ENCODE results near the gene FBXO47. TPM values are rescaled to one million over a fixed set of nuclear protein-coding genes. Genes with fewer than 3 reads are reported as not detected.
A peak's percentile ranks its signal among the peaks of the same experiment; 100 is the strongest.

The FBXO47 gene
- total RNA-seq, 1 donor from 2014 or later, result not detected

DNA sequence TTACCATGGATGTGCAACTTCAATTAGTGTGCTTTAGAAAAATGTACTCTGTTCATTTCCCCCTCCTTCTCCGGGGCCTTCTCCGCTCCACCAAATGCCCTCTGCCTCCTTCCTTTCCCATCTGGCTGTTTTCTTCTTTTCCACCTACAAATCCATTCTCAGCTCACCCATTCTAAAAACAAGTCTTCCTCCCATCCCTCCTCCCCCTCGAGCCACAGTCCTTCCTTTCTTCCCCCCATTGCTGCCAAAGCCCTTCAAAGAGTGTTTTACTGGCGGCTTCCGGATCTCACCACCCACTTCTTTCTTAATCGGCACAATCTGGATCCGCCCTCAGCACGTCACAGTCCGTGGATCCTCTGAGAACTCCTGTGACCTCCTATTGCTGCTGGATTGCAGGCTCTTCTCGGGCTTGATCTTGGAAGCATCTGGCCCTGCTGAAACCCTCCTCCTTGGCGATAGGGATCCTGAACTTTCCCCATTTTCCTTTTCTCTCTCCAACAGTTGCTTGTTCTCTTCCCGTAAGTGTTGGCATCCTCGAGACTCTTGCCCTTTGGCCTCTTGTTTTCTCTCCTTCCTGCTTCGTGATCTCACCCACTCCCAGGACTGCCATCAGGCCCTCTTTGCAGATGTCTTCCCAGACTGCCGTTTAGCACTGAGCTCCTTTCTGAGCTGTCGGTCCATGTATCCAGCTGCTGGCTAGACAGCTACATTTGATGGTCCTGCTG lies 36.0 kb upstream of the FBXO47 start:
- peak overlapping the region; percentile 79 for H3K27ac ChIP-seq
- DNase-seq (ENCODE audit: extremely low spot score in 2 of 2), result peak in 1 of 2 donors; percentile 91

DNA sequence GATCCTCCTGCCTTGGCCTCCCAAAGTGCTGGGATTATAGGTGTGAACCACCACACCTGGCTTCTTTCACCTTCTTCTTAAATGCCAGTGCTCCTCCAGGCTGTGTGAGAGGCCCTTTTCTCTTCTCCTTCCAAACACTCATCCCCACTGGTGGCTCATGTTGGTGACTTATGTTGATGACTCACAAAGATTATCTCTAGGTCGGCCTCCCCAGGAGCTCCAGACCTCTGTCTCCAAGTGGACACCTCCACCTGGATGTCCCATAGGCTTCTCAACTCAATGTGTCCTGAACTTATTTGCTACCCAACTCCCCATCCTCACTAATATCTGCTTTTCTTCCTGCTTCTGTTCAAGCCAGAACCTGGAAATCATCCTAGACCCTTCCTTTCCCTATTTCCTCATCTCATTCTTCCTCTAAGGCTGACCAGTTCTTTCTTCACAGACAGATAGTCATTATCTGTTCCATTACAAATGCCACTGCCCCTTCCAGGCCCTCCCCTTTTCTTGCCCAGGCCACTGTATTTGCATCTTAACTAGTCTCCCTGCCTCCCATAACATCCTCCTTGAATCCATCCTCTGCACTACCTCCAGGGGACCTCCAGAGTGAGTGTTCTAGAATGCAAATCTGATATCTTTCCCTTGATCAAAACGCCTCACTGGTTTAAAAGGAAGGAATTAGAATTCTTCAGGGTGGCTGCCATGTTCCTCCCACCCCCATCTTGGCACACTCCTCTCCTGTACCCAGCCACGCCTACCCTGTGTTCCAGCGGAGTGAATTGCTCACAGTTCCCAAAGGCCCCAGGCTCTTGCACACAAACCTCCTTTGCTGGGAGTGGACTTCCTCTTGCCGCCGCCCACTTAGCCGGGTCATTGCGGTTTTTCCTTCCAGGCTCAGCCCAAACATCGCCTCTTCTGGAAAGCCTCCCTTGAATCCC lies 34.8 kb upstream of the FBXO47 start:
- Histone ChIP-seq H3K27me3 (no peaks in the 10 kb centered on the region), H3K27ac (peak overlapping the region; percentile 79), H3K4me1 (peaks cover 43% of the 10 kb centered on the region), H3K4me3 (peak overlapping the region in 1 of 2 donors; percentile 9), H3K9me3 (peaks cover 4% of the 10 kb centered on the region), H3K36me3 (no peaks in the 10 kb centered on the region)
- TF ChIP-seq POLR2A (IDR thresholded peaks at IDR 0.05), result no peak
- TF ChIP-seq POLR2AphosphoS5 (IDR thresholded peaks at IDR 0.05; ENCODE audit: insufficient read depth in 1 of 2, low read depth in 1 of 2), result peak; percentile 43 to 49
- intact Hi-C loops (cut with DNase I), result no loop called here
- no peak for DNase-seq (ENCODE audit: extremely low spot score in 2 of 2)

More for the DNA sequence above, 36.0 kb upstream of the FBXO47 start:
- H3K27me3 ChIP-seq, result no peaks in the 10 kb centered on the region
- TF ChIP-seq POLR2A (IDR thresholded peaks at IDR 0.05), result no peak
- TF ChIP-seq POLR2AphosphoS5 (IDR thresholded peaks at IDR 0.05; ENCODE audit: insufficient read depth in 1 of 2, low read depth in 1 of 2), result peak; percentile 8 to 55
- intact Hi-C loops (cut with DNase I), result no loop called here
- peaks cover 43% of the 10 kb centered on the region for H3K4me1 ChIP-seq
- peak overlapping the region in 1 of 2 donors; percentile 9 for H3K4me3 ChIP-seq
- no peaks in the 10 kb centered on the region for H3K9me3 ChIP-seq
- H3K36me3 ChIP-seq, result no peaks in the 10 kb centered on the region

DNA sequence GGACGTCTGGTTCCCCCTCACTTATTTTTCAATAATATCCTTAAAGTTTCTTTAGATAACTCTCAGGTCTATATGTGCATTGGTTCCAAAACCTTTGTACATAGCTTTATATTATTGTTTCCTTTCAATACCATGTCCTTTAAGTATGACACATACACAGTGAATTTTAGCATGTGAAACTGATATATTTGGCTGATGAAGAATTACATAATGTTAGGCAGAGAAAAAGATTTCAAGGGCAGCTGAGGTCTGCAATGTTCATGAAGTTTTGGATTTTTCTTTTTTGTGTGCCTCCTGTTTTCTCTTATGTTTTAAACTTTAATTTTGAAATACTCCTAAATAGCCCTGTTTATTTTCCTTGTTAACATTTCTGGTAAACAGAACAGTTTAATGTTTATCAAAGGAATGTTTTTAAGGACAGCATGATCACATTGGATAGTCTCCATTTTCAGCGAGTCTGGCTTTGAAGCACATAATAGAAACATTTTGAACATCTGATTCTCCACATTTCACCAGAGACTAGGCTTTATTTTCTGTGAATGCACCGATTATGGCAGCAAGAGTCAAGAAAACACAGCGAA lies 32.9 kb upstream of the FBXO47 start:
- intact Hi-C loops (cut with DNase I), result no loop called here
- Histone ChIP-seq H3K27ac (peak overlapping the region; percentile 79), H3K9me3 (peaks cover 7% of the 10 kb centered on the region), H3K36me3 (no peaks in the 10 kb centered on the region), H3K27me3 (no peaks in the 10 kb centered on the region), H3K4me3 (no peak overlapping the region), H3K4me1 (peaks cover 43% of the 10 kb centered on the region)
- TF ChIP-seq, protein P1, sequence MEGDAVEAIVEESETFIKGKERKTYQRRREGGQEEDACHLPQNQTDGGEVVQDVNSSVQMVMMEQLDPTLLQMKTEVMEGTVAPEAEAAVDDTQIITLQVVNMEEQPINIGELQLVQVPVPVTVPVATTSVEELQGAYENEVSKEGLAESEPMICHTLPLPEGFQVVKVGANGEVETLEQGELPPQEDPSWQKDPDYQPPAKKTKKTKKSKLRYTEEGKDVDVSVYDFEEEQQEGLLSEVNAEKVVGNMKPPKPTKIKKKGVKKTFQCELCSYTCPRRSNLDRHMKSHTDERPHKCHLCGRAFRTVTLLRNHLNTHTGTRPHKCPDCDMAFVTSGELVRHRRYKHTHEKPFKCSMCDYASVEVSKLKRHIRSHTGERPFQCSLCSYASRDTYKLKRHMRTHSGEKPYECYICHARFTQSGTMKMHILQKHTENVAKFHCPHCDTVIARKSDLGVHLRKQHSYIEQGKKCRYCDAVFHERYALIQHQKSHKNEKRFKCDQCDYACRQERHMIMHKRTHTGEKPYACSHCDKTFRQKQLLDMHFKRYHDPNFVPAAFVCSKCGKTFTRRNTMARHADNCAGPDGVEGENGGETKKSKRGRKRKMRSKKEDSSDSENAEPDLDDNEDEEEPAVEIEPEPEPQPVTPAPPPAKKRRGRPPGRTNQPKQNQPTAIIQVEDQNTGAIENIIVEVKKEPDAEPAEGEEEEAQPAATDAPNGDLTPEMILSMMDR (IDR thresholded peaks at IDR 0.05), result no peak
- TF ChIP-seq POLR2AphosphoS5 (IDR thresholded peaks at IDR 0.05; ENCODE audit: insufficient read depth in 1 of 2, low read depth in 1 of 2) (no peak), POLR2A (IDR thresholded peaks at IDR 0.05) (no peak)
- no peak for DNase-seq (ENCODE audit: extremely low spot score in 2 of 2)

DNA sequence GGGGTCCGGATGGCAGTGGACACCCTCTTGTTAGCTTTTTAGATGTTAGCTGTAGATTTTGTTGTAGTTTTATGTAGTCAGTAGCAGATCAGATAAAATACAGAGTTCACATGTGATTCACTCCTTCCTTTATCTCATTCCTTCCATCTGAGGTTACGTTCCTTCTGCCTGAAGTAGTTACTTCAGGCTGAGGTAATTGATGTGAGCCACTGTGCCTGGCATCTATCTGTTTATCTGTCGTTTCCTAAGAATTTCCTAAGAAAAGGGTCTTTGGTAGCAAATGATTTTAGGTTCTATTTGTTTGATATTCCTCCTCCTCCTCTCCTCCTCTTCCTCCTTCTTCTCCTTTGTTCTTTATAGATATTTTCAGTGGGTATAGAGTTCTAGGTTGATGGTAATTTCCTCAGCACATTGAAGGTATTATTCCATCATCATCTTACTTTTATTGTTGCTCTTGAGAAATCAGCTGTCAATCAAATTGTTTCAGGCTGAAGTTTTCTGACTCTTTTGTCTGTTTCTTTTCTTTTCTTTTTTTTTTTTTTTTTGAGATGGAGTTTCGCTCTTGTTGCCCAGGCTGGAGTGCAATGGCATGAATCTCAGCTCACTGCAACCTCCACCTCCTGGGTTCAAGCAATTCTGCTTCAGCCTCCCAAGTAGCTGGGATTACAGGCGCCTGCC lies 29.6 kb upstream of the FBXO47 start:
- DNase-seq (ENCODE audit: extremely low spot score in 2 of 2), result no peak
- no peak for TF ChIP-seq POLR2A (IDR thresholded peaks at IDR 0.05)
- no peak for TF ChIP-seq POLR2AphosphoS5 (IDR thresholded peaks at IDR 0.05; ENCODE audit: insufficient read depth in 1 of 2, low read depth in 1 of 2)
- H3K4me3 ChIP-seq, result no peak overlapping the region
- H3K27me3 ChIP-seq, result no peaks in the 10 kb centered on the region
- peaks cover 7% of the 10 kb centered on the region for H3K9me3 ChIP-seq
- no peaks in the 10 kb centered on the region for H3K36me3 ChIP-seq
- intact Hi-C loops (cut with DNase I), result no loop called here
- no peak overlapping the region for H3K27ac ChIP-seq
- H3K4me1 ChIP-seq, result peaks cover 22% of the 10 kb centered on the region

DNA sequence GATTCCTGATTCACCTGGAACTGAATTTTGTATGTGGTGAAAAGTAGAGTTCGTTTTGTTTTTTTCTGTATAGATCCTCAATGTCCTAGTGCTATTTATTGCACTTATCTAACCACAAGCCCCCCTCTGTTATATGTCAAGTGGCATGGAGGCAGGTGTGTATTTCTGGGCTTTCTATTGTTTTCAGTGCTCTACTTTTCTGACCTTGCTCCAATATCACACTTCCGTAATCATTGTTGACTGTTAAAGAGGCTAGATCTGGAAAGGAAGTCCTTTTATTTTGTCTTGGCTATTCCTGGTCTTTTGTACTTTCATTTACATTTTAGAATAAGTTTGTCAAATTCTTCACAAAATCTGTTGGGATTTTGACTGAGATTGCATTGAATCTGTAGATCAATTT lies 26.8 kb upstream of the FBXO47 start:
- no peaks in the 10 kb centered on the region for H3K36me3 ChIP-seq
- no peak overlapping the region for H3K4me3 ChIP-seq
- H3K9me3 ChIP-seq, result peaks cover 7% of the 10 kb centered on the region
- no peaks in the 10 kb centered on the region for H3K4me1 ChIP-seq
- H3K27ac ChIP-seq, result no peak overlapping the region
- H3K27me3 ChIP-seq, result no peaks in the 10 kb centered on the region
- no peak for DNase-seq (ENCODE audit: extremely low spot score in 2 of 2)
- intact Hi-C loops (cut with DNase I), result no loop called here
- peak in 1 of 2 donors; percentile 45 for TF ChIP-seq POLR2AphosphoS5 (IDR thresholded peaks at IDR 0.05; ENCODE audit: insufficient read depth in 1 of 2, low read depth in 1 of 2)
- no peak for TF ChIP-seq POLR2A (IDR thresholded peaks at IDR 0.05)

DNA sequence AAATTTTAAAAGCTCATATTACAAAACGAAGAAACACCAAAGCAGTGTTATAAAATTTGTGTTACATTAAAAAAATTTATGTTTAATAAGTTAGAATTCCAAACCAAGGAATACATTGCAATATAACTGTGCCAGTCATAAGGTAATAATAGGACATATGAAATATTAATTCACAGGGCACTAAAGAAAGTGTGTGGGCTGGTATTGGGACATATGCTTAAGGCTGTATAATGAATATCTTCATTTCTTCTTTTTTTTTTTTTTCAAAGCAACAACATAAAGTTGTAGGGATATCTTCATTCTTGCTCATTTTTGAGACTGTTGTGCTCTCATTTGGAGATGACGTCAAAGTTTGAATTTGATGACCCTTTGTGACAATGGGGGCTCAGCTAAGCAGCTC lies 17.5 kb upstream of the FBXO47 start:
- DNase-seq (ENCODE audit: extremely low spot score in 2 of 2), result no peak
- peaks cover 4% of the 10 kb centered on the region for H3K4me1 ChIP-seq

More for the DNA sequence above, 17.5 kb upstream of the FBXO47 start:
- Histone ChIP-seq H3K27me3 (no peaks in the 10 kb centered on the region), H3K36me3 (no peaks in the 10 kb centered on the region), H3K9me3 (no peaks in the 10 kb centered on the region), H3K4me3 (no peak overlapping the region), H3K27ac (no peak overlapping the region)
- intact Hi-C loops (cut with DNase I), result no loop called here
- TF ChIP-seq, protein P1 (IDR thresholded peaks at IDR 0.05), result no peak
- no peak for TF ChIP-seq POLR2A (IDR thresholded peaks at IDR 0.05)
- no peak for TF ChIP-seq POLR2AphosphoS5 (IDR thresholded peaks at IDR 0.05; ENCODE audit: insufficient read depth in 1 of 2, low read depth in 1 of 2)
